Jurkat, Clone E6-1 (cell line): ENCODE results near the gene CCDC12.

Source experiments
- DNase-seq: peaks from one replicate; pipeline ENCODE4 v3.0.0-alpha.2; 2011; ENCODE audit warnings: low read depth, low spot score
- H3K4me3 ChIP-seq: 2 replicates; pipeline ENCODE4 v1.5.1; 2011; ENCODE audit warnings: mild to moderate bottlenecking, low read length, control low read depth, moderate library complexity

CCDC12 gene

GRCh38 chr3:46903341-46904302, 72.9 kb downstream of the CCDC12 start:
- H3K4me3 ChIP-seq, result no peak overlapping the region
- no peak for DNase-seq

- no peak overlapping the region for H3K4me3 ChIP-seq
- no peak for DNase-seq
Observed at GRCh38 chr3:46902188-46902631, 74.3 kb downstream of the CCDC12 start.

- DNase-seq, result no peak
- no peak overlapping the region for H3K4me3 ChIP-seq
Observed at GRCh38 chr3:46901591-46902187, 74.9 kb downstream of the CCDC12 start.

- no peak for DNase-seq
- no peak overlapping the region for H3K4me3 ChIP-seq
Observed at GRCh38 chr3:46901061-46901460, 75.5 kb downstream of the CCDC12 start.

DNA sequence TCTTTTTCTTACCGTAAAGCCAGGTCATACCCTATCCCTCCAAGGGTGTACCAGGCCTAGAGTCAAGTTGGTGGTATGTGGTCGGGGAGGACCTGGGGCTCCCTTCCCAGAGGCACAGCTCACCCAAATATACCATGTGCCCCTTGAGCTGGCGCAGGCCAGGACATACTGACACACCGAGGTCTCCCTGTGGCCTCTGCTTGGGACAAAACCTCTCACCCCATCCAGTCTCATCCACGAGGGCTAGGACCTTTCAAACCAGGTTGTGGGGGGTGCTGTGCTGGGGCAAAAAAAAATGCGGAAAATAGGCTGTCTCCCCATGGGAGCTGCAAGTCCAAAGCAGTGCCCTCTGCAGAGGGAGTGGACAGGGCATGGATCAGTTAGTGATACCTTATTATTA, 76.2 kb downstream of the CCDC12 start:
- DNase-seq, result no peak
- H3K4me3 ChIP-seq, result no peak overlapping the region

GRCh38 chr3:46900007-46900292, 76.6 kb downstream of the CCDC12 start:
- DNase-seq, result no peak

GRCh38 chr3:46899151-46900006, 77.2 kb downstream of the CCDC12 start:
- H3K4me3 ChIP-seq, result no peak overlapping the region
- DNase-seq, result no peak

More at GRCh38 chr3:46900007-46900292, 76.6 kb downstream of the CCDC12 start:
- no peak overlapping the region for H3K4me3 ChIP-seq

DNA sequence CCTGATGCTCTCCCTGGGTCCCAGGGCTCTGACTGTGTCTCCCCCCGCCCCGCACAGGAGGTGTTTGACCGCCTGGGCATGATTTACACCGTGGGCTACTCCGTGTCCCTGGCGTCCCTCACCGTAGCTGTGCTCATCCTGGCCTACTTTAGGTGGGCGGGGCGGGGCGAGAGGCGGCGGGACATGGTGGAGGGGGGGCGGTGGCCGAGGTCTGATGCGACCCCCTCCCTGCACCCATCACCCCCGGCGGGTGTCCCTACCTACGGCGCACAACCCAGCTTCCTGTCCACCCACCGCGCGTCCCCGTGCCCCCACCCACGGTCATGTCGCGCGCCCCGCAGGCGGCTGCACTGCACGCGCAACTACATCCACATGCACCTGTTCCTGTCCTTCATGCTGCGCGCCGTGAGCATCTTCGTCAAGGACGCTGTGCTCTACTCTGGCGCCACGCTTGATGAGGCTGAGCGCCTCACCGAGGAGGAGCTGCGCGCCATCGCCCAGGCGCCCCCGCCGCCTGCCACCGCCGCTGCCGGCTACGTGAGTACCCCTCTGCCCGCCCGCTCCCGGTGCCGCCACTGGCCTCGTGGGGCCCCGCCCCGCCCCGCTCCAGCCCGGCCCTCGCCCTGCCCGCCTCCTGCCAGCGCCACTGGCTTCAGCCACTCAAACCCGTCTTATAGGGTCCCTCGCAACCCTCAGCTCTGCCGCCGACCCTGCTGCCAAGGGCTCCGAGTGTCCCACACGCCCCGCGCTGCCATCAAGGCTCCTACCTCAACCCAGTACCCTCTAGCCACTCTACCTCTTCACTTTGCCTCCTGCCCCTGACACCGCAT, 78.0 kb downstream of the CCDC12 start:
- no peak overlapping the region for H3K4me3 ChIP-seq
- DNase-seq, result no peak

GRCh38 chr3:46897829-46898320, 78.7 kb downstream of the CCDC12 start:
- H3K4me3 ChIP-seq, result no peak overlapping the region
- DNase-seq, result no peak

DNA sequence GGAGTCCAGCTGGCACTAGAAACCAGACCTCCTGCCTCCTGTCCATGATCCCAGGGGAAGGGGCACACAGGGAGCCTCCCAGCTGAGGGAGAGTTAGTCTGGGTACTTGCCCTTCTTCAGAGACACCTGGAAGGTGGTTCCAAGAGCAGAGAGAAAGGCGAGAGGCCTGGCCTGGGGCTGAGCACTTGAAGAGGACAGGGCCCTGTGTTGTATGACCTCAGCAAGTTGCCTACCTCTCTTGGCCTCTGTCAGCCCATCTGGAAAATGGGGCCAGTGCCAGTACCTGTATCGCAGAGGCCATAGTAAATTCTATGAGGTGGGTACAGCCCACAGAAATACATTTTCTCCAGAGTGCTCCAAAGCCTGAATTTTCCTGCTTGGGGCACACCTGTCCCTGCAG, 79.5 kb downstream of the CCDC12 start:
- H3K4me3 ChIP-seq, result no peak overlapping the region

DNA sequence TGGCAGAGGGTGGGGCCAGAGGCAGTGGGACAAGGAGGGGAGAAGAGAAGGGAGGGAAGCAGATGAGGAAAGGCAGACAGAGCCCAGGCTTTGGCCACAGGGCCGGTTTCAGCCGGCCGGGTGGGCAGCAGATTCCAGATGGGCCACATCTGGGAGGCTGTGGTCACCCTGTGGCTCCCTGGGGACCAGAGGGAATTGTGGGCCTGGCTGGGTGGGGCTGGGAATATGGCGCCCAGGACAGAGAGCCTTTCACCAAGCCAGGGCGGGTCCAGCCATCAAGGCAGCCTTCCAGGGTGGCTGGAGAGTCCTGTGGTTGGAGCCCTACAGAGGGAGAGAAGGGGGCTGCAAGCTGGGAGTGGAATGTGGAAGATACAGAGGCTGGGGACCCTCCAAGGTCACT, 80.2 kb downstream of the CCDC12 start:
- no peak for DNase-seq
- H3K4me3 ChIP-seq, result no peak overlapping the region

More for the DNA sequence above, 79.5 kb downstream of the CCDC12 start:
- no peak for DNase-seq

DNA sequence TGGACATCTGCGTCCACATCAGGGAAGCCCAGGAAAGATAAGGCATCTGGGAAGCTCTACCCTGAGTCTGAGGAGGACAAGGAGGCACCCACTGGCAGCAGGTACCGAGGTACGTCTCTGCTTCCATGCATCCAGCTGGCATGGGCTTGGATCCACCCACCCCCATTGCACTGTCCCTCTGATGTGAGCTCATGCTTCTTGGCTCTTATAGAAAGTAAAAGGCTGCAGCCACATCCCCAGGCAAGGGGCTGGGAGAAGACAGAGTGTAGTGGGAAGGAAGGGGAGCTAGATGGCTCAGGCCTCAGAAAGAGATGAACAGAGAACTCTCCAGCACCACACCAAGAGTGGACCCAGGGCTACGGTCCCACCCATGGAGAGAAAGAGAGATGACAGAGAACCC, 80.8 kb downstream of the CCDC12 start:
- DNase-seq, result no peak
- no peak overlapping the region for H3K4me3 ChIP-seq

DNA sequence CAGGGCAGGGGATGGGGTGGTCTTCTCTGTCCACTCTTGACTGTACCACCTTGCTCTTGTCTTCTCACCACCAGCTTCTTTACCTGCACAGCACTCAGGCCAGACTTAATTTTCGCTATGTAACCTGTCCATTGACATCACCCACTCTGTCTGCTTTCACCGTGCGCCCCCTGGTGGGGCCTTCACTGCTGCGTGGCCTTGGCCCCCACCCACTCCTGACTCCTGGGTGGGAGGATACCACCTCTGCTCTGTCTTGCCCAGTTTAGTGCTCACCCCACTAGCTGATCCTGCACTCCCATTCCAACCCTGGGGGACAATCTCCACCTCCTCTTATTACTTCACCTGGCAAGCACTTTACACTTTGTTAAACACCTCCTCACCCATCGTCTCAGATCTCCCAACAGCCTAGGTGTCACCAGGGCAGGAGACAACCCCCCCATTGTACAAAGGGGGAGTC, 81.3 kb downstream of the CCDC12 start:
- DNase-seq, result peak; percentile 44
- no peak overlapping the region for H3K4me3 ChIP-seq

DNA sequence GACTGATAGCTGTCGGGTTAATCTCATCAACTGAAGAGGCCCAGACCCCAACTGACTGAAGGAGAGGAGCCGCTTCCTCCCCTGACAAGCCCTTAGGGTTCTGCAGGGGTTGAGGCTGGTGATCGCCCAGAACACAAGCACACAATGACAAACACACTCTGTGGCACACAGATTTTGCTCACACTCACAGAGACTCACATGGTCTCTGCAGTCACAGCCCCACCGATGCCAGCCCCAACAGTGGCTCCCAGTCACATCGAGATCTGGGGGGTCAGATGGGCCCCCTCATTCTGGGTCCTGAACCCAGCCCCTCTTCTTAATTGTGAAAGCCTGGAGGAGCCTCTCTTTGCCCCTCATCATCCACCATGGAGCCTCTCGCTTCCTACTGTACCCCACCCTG, 82.3 kb downstream of the CCDC12 start:
- no peak overlapping the region for H3K4me3 ChIP-seq
- no peak for DNase-seq

DNA sequence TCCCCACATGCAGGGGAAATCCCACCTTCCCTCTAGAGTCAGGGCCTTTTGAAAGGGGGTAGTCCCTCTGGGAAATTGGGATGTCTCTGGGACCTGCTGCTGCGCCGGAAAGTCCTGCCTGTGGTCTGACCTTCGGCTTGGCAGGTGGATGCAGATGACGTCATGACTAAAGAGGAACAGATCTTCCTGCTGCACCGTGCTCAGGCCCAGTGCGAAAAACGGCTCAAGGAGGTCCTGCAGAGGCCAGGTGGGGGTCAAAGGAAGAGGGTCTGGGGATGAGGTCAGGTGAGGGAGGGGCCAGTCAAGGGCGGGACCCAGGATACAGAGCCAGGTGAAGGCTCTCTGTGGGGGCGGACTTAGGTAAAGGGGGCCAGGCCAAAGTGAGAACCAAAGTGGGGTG, 82.8 kb downstream of the CCDC12 start:
- DNase-seq, result no peak
- no peak overlapping the region for H3K4me3 ChIP-seq

DNA sequence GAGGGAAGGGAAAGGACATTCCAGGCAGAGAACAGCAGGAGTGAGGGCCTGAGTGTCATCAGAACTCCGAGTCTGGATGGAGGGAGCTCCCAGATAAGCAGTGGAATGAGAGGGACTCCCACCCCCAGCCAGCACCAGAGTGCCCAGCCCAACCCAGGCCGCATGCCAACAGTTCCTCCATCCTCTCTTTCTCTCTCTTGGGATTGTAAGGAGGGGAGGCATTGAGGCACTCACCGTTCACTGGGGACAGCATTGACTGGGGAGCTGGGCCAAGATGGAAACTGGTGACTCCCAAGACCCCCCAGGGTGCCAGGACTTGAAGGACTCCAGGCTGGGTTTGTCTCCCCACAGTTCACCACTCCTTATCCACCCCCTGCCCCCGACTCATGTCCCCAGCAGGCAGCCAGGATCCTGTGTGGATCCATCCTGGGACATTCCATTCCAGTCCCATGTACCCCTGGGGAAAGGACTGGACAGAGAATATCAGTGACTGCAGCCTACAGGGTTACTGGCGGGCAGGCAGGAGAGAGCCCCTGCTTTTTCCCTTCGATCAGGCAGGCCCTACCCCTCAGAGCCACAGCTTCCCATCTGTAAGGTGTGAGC, 83.3 kb downstream of the CCDC12 start:
- H3K4me3 ChIP-seq, result no peak overlapping the region

GRCh38 chr3:46892285-46893145, 84.0 kb downstream of the CCDC12 start:
- H3K4me3 ChIP-seq, result no peak overlapping the region
- DNase-seq, result no peak

More for the DNA sequence above, 83.3 kb downstream of the CCDC12 start:
- no peak for DNase-seq
